ENCODE data around the gene PLD6. TPM values are rescaled to one million over a fixed set of nuclear protein-coding genes. Genes with fewer than 3 reads are reported as not detected.
A peak's percentile ranks its signal among the peaks of the same experiment; 100 is the strongest.
"Not testable (repeated sequence)": the region's sequence is repeated elsewhere in the genome, so short reads cannot be mapped to it uniquely, and the experiment has no call there.

The PLD6 gene
- total RNA-seq, 1 donor from 2014 or later, result 0.55 TPM

GRCh38 chr17:17161759-17162158, 44.4 kb downstream of the PLD6 start:
- H3K36me3 Mint-ChIP-seq (ENCODE audit: low read depth), result peaks cover 42% of the 10 kb centered on the region
- H3K4me1 Mint-ChIP-seq (ENCODE audit: low read depth), result no peaks in the 10 kb centered on the region
- DNase-seq (ENCODE audit: low spot score), result no peak

GRCh38 chr17:17161121-17161520, 45.0 kb downstream of the PLD6 start:
- H3K9me3 Mint-ChIP-seq (ENCODE audit: low read depth), result no peaks in the 10 kb centered on the region
- DNase-seq (ENCODE audit: low spot score), result no peak

More at GRCh38 chr17:17161759-17162158, 44.4 kb downstream of the PLD6 start:
- TF ChIP-seq, protein P1, sequence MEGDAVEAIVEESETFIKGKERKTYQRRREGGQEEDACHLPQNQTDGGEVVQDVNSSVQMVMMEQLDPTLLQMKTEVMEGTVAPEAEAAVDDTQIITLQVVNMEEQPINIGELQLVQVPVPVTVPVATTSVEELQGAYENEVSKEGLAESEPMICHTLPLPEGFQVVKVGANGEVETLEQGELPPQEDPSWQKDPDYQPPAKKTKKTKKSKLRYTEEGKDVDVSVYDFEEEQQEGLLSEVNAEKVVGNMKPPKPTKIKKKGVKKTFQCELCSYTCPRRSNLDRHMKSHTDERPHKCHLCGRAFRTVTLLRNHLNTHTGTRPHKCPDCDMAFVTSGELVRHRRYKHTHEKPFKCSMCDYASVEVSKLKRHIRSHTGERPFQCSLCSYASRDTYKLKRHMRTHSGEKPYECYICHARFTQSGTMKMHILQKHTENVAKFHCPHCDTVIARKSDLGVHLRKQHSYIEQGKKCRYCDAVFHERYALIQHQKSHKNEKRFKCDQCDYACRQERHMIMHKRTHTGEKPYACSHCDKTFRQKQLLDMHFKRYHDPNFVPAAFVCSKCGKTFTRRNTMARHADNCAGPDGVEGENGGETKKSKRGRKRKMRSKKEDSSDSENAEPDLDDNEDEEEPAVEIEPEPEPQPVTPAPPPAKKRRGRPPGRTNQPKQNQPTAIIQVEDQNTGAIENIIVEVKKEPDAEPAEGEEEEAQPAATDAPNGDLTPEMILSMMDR (IDR thresholded peaks at IDR 0.05), result no peak
- Mint-ChIP-seq H3K27ac (ENCODE audit: unreplicated experiment) (no peak overlapping the region), H3K4me3 (ENCODE audit: unreplicated experiment) (no peak overlapping the region), H3K9me3 (ENCODE audit: low read depth) (no peaks in the 10 kb centered on the region), H3K27me3 (ENCODE audit: low read depth) (no peaks in the 10 kb centered on the region)

DNA sequence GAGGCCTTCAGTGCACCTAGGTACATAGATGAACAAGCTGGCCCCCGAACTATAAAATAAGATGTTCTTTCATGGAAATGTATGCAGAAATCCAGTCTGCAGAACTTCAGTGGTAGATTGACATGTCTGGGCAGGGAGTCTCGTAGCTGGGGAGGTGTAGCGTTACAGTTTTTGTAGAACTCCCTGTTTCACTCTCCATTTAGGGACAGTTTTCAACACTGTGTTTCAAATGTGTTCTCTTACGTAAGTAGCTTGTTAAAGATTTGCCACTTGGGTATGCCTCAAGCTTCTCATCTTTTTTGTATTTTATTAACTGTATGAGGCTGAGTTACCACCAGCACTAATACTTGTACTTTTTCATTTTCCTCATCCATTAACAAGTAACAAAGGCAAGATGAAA, 46.6 kb downstream of the PLD6 start:
- DNase-seq (ENCODE audit: low spot score), result no peak
- TF ChIP-seq, protein P1 (IDR thresholded peaks at IDR 0.05), result no peak
- no peaks in the 10 kb centered on the region for H3K27me3 Mint-ChIP-seq (ENCODE audit: low read depth)
- no peak overlapping the region for H3K4me3 Mint-ChIP-seq (ENCODE audit: unreplicated experiment)
- H3K36me3 Mint-ChIP-seq (ENCODE audit: low read depth), result peaks cover 43% of the 10 kb centered on the region
- H3K9me3 Mint-ChIP-seq (ENCODE audit: low read depth), result no peaks in the 10 kb centered on the region
- H3K4me1 Mint-ChIP-seq (ENCODE audit: low read depth), result peaks cover under 1% of the 10 kb centered on the region
- H3K27ac Mint-ChIP-seq (ENCODE audit: unreplicated experiment), result no peak overlapping the region

More at GRCh38 chr17:17161121-17161520, 45.0 kb downstream of the PLD6 start:
- peaks cover 45% of the 10 kb centered on the region for H3K36me3 Mint-ChIP-seq (ENCODE audit: low read depth)
- H3K27me3 Mint-ChIP-seq (ENCODE audit: low read depth), result no peaks in the 10 kb centered on the region
- H3K4me3 Mint-ChIP-seq (ENCODE audit: unreplicated experiment), result no peak overlapping the region
- peak overlapping the region; percentile 45 for H3K27ac Mint-ChIP-seq (ENCODE audit: unreplicated experiment)
- TF ChIP-seq, protein P1 (IDR thresholded peaks at IDR 0.05), result no peak
- H3K4me1 Mint-ChIP-seq (ENCODE audit: low read depth), result no peaks in the 10 kb centered on the region

DNA sequence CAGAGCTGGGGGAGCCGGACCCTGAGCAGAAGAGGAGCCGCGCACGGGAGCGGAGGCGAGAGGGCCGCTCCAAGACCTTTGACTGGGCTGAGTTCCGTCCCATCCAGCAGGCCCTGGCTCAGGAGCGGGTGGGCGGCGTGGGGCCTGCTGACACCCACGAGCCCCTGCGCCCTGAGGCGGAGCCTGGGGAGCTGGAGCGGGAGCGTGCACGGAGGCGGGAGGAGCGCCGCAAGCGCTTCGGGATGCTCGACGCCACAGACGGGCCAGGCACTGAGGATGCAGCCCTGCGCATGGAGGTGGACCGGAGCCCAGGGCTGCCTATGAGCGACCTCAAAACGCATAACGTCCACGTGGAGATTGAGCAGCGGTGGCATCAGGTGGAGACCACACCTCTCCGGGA, 47.6 kb downstream of the PLD6 start:
- H3K9me3 Mint-ChIP-seq (ENCODE audit: low read depth); DNase-seq (ENCODE audit: low spot score); H3K27me3 Mint-ChIP-seq (ENCODE audit: low read depth); H3K4me1 Mint-ChIP-seq (ENCODE audit: low read depth); H3K27ac Mint-ChIP-seq (ENCODE audit: unreplicated experiment); H3K4me3 Mint-ChIP-seq (ENCODE audit: unreplicated experiment): not testable (repeated sequence)
- peaks cover 47% of the 10 kb centered on the region for H3K36me3 Mint-ChIP-seq (ENCODE audit: low read depth)

DNA sequence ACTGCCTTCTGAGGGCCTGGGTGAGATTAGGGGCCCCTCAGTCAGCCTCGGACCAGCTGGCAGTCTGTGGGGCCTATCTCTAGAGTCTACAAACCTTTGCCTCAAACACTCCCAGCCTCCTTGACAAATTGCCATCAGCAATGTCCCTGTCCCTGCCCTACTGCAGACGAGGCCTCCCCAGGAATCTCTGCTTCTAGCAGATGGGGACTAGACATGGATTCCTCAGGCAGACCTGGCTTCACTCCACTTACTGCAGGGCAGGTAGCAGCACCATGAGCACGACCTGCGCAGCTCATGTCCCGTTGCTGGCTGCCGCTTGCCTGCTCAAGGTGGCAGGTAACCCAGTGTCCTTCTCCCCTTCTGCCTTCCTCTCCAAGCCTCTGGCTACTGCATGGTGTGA, 49.1 kb downstream of the PLD6 start:
- Mint-ChIP-seq H3K27me3 (ENCODE audit: low read depth) (no peaks in the 10 kb centered on the region), H3K4me3 (ENCODE audit: unreplicated experiment) (no peak overlapping the region), H3K36me3 (ENCODE audit: low read depth) (peaks cover 48% of the 10 kb centered on the region), H3K27ac (ENCODE audit: unreplicated experiment) (peak overlapping the region; percentile 36), H3K4me1 (ENCODE audit: low read depth) (peaks cover 17% of the 10 kb centered on the region), H3K9me3 (ENCODE audit: low read depth) (no peaks in the 10 kb centered on the region)
- DNase-seq (ENCODE audit: low spot score), result no peak
- TF ChIP-seq, protein P1 (IDR thresholded peaks at IDR 0.05), result no peak

DNA sequence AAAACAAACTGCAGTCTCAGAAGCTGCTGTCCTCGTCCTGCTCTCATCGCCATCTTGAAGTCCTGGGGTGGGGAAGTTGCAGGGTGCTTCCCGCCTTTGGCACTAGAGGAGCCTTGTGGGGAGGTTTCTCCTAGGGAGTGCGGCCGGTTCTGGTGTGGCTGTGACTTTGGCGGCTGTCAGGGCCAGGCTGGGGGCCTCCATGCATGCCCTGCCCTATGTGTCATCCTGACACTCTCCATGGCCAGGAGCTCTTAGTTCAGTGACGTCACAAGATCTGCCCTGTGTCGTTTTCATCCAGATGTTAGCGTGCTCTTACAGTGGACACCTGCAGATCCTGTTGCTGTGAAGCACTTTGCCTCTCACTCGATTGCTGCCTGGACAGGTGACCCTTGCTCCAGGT, 49.6 kb downstream of the PLD6 start:
- no peaks in the 10 kb centered on the region for H3K27me3 Mint-ChIP-seq (ENCODE audit: low read depth)
- peaks cover 23% of the 10 kb centered on the region for H3K4me1 Mint-ChIP-seq (ENCODE audit: low read depth)
- H3K4me3 Mint-ChIP-seq (ENCODE audit: unreplicated experiment), result no peak overlapping the region
- no peaks in the 10 kb centered on the region for H3K9me3 Mint-ChIP-seq (ENCODE audit: low read depth)
- H3K27ac Mint-ChIP-seq (ENCODE audit: unreplicated experiment), result peak overlapping the region; percentile 4
- DNase-seq (ENCODE audit: low spot score), result no peak
- TF ChIP-seq, protein P1 (IDR thresholded peaks at IDR 0.05), result no peak
- H3K36me3 Mint-ChIP-seq (ENCODE audit: low read depth), result peaks cover 48% of the 10 kb centered on the region
